22Rv1 (cell line): ENCODE results near the gene ZNF57.

ENCODE experiments used
- ZFX ChIP-seq: fragments of 450-650 bp; IDR thresholded peaks from 2 replicates; pipeline ENCODE4 v1.6.1; 2017; ENCODE audit warnings: antibody characterized with exemption, borderline replicate concordance
- TF ChIP-seq, protein P1 (sequence below): fragments of 450-650 bp; IDR thresholded peaks from 2 replicates; pipeline ENCODE4 v1.5.1; 2017; ENCODE audit warnings: mild to moderate bottlenecking

DNA sequence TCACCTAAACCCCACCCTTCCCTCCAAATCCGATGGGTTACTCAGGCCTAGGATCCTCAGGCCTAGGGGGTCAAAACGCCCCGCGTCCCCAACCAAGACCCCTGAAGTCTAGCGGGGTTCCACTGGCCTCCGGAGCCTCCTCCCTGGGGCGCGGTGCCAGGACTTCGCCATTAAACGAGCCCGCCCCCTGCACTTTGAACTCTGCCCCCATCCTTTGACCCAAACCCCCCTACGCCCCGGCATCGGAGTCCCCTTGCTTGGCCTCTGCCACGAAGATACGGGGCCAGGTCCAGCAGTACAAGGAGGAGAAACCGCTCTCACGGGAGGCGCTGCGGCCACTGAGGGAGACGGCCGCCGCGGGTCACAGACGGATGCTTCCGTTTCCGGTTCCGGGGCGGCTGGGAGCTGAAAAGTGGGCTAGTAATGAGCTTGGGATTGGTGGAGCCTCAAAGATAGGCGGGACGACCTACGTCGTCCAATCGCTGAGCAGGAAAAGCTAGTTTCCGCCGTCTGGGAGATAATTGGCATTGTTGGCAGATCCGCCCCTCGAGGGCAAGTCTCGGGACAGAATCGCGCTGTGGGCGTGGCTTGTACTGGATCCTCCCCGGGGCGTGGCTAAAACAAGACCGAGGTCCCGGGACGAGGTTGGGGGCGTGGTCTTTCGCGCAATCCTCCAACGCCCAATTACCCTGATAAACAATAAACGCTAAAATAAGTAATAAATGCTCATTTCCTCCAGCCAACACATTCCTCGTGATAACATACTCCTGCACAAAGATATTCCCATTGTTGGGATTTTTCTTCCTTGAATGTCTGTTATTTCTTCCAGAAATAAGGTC, 49.8 kb downstream of the ZNF57 start:
- TF ChIP-seq, protein P1, sequence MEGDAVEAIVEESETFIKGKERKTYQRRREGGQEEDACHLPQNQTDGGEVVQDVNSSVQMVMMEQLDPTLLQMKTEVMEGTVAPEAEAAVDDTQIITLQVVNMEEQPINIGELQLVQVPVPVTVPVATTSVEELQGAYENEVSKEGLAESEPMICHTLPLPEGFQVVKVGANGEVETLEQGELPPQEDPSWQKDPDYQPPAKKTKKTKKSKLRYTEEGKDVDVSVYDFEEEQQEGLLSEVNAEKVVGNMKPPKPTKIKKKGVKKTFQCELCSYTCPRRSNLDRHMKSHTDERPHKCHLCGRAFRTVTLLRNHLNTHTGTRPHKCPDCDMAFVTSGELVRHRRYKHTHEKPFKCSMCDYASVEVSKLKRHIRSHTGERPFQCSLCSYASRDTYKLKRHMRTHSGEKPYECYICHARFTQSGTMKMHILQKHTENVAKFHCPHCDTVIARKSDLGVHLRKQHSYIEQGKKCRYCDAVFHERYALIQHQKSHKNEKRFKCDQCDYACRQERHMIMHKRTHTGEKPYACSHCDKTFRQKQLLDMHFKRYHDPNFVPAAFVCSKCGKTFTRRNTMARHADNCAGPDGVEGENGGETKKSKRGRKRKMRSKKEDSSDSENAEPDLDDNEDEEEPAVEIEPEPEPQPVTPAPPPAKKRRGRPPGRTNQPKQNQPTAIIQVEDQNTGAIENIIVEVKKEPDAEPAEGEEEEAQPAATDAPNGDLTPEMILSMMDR, result no peak
- TF ChIP-seq ZFX, result no peak
